HG02610 (cell line): Measurements from ENCODE around the gene ZNF416.

Experiments used
- ATAC-seq: cut with Tn5 transposase; IDR thresholded peaks from one replicate; pipeline ENCODE4 v1.9.1; 2021; ENCODE audit warnings: mild to moderate bottlenecking, moderate library complexity; ENCODE audit not compliant: unreplicated experiment

Gene ZNF416

GRCh38 chr19:57559404-57560025 lies 19.2 kb downstream of the ZNF416 start, which contains the start of gene ZNF550:
TSS of gene ZNF550 (minus strand) at chr19:57559863. CDS start at chr19:57559682, 181 bp downstream.
- peak; percentile 95 for ATAC-seq

GRCh38 chr19:57559008-57559403 lies 19.7 kb downstream of the ZNF416 start:
- no peak for ATAC-seq

- ATAC-seq: no peak
These were observed 20.2 kb downstream of the ZNF416 start for GRCh38 chr19:57558525-57558924.

- no peak for ATAC-seq
These were observed 21.1 kb downstream of the ZNF416 start for GRCh38 chr19:57557659-57558058.

- ATAC-seq: no peak
These were observed 26.3 kb downstream of the ZNF416 start for GRCh38 chr19:57552432-57552831.

- ATAC-seq: no peak
These were observed 32.2 kb downstream of the ZNF416 start for GRCh38 chr19:57546513-57546912.

GRCh38 chr19:57537953-57538547 lies 40.7 kb downstream of the ZNF416 start:
- no peak for ATAC-seq

- peak; percentile 97 for ATAC-seq
These were observed 51.4 kb downstream of the ZNF416 start, which contains the start of gene ZNF549 for GRCh38 chr19:57527136-57527881. TSS of gene ZNF549 (plus strand) at chr19:57527356. CDS start at chr19:57527574, 218 bp downstream.
